ENCODE measurements around the gene UBAP2.

The UBAP2 gene, protein sequence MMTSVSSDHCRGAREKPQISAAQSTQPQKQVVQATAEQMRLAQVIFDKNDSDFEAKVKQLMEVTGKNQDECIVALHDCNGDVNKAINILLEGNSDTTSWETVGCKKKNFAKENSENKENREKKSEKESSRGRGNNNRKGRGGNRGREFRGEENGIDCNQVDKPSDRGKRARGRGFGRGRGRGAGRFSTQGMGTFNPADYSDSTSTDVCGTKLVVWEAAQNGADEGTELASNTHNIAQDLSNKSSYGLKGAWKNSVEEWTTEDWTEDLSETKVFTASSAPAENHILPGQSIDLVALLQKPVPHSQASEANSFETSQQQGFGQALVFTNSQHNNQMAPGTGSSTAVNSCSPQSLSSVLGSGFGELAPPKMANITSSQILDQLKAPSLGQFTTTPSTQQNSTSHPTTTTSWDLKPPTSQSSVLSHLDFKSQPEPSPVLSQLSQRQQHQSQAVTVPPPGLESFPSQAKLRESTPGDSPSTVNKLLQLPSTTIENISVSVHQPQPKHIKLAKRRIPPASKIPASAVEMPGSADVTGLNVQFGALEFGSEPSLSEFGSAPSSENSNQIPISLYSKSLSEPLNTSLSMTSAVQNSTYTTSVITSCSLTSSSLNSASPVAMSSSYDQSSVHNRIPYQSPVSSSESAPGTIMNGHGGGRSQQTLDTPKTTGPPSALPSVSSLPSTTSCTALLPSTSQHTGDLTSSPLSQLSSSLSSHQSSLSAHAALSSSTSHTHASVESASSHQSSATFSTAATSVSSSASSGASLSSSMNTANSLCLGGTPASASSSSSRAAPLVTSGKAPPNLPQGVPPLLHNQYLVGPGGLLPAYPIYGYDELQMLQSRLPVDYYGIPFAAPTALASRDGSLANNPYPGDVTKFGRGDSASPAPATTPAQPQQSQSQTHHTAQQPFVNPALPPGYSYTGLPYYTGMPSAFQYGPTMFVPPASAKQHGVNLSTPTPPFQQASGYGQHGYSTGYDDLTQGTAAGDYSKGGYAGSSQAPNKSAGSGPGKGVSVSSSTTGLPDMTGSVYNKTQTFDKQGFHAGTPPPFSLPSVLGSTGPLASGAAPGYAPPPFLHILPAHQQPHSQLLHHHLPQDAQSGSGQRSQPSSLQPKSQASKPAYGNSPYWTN

GRCh38 chr9:34048727-34049629 lies at the start of gene UBAP2:
UBAP2 (minus strand) TSS chr9:34048887; CDS start chr9:34017148, 31,739 bp downstream.
- peak; percentile 82 to 84 for DNase-seq

DNA sequence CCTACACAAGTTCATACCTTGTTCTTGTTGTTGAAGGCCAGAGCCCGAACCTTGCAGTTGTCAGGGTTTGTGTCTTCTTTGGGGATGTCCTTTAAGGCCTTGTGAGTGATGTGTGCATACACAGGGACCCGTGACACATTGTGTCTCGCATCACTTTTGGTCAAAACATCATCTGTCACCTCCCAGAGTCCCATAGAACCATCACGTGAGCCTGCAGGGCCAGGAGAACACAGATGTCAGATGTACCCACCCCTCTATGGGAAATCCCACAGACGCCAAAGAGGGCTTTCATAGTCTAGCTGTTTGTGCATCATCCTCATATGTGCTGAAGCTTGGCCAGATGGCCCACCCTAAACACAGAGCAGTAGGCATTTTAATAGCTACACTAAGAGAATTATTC lies 49.6 kb upstream of the UBAP2 start:
- no peak for DNase-seq

- DNase-seq: no peak
These were observed 49.2 kb upstream of the UBAP2 start for GRCh38 chr9:34097865-34098264.

DNA sequence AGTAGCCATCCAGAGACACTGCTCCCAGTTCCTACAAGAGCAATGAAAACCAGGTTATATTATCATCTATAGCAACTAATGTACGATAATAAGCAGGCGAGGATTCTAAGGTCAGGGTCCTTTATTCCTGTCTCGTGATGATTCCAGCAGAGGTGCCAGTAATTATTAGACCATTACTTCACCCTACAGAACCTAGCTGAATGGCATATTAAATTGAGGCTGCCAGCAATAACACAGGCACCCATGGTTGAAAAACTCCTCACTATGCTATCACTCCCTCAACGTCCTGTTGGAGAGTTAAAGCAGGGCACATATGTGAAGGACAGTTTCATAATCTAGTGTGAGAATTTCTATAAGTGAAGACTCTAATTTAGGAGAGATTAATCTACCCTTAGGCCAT lies 48.1 kb upstream of the UBAP2 start:
- DNase-seq: no peak

DNA sequence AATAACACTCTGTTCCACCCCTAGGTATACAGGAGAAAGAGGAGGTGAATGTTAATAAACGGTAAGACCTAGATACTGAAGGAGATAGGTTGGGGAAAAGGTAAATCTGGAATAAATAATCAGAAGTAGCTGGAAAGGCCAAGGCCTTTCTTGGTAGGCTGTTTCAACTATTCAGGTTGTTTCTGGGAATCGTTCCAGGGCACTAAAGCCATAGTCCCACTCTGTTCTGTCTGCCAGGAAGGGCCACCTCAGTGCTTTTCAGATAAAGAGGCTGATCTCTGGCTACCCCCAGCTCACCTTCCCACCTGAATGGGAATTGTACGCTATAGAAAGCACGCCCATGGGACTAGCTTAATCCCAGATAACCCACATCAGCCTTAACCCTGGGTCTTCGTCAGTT lies 44.9 kb upstream of the UBAP2 start:
- DNase-seq: no peak

DNA sequence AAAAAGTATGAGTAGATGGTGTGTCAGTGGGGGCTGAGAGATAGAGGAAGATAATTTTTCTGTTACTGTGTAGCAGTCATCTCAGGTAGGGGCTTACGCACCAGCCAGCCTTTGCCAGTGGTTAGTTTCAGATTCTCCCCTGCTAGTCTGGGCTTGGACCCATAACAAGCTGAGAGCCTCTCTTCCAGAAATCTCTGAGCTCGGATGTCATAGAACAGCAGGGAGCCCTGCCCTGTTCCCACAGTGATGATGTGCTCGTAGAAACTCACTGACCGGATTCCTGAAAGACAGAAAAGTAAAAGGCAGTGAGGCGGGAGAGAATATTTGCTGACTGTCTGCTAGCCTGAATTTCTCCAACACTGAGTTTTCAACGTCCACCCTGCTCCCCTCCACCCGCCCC lies 40.6 kb upstream of the UBAP2 start:
- DNase-seq: no peak

- no peak for DNase-seq
These were observed 38.7 kb upstream of the UBAP2 start for GRCh38 chr9:34087370-34087769.

DNA sequence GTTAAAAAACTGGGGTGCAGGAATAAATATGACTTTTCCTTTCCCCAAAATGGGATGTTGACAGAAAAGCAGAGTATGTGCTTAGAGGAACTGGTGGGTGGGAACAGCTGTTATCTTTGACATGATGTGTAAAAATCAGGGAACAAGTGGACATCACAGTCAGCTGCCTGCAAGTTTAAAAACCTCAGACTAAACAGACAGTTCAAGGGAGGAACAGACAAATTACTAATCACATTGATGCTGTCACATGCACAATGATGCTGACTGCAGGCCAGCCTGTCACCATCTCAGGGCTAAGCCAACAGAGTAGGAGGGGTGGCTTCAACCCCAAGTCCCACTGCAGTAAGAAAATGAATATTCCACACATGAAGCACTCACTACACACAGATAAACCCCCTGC lies 38.2 kb upstream of the UBAP2 start:
- no peak for DNase-seq

DNA sequence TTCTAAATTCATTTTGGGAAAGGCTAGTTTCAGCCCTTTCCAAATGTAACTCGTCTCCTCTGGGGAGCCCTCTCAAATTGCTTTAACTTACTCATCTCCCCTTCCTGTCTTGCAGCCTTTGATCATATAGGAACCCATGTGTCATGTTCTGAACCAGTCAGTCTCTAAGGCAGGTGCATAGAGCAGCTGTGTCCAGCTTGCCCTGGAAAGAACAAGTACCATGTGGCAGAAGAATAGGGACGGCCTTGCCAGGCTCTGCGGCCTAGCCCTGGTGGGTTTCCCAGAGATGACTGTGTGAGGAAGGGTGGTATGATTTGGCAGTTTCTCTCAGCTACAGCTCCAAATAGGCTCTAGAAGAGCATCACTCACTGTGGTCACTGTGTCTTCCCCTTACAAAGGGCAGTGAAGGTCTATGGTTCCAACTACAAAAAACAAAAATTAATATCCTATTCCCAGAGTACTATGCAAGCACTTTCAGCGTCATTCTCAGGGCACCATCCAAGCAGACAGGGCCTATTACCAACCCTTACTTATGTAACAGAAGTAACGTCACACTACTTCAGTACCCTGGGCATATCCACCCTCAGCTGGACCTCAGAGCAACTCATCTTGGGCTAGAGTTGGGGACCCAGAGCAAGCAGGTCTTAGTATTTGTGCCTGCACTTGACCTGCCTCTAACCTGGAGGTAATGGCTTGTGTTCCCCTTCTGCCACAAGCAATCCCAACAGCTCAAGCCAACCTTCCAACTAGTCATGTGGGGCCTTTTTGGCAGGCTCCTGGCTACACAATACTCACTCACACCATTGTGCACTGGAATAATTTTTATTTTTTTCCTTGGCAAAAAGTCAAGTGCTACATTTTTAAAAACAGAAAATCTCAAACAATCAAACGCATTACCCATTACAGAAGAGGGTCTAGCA lies 37.2 kb upstream of the UBAP2 start:
- no peak for DNase-seq

DNA sequence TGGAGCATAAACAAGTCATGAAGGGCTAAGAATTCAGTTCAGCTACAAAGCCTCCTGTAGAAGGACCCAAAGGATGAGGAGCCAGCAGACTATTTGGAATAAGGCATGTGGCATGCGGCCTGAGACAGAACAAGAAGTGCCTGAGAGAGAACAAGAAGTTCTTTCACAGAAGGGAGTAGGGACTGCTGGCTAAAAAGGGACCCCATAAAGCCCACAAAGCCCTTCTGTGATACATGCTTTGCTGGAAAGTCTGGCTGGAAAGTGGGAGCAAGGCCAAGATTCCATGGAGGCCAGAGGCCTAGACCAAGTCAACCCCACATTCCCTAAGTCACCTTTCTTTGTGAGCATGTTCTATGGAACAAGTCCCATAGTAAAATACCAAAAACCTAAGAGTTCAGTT lies 35.9 kb upstream of the UBAP2 start:
- DNase-seq: no peak

GRCh38 chr9:34079181-34079580 lies 30.5 kb upstream of the UBAP2 start:
- no peak for DNase-seq

DNA sequence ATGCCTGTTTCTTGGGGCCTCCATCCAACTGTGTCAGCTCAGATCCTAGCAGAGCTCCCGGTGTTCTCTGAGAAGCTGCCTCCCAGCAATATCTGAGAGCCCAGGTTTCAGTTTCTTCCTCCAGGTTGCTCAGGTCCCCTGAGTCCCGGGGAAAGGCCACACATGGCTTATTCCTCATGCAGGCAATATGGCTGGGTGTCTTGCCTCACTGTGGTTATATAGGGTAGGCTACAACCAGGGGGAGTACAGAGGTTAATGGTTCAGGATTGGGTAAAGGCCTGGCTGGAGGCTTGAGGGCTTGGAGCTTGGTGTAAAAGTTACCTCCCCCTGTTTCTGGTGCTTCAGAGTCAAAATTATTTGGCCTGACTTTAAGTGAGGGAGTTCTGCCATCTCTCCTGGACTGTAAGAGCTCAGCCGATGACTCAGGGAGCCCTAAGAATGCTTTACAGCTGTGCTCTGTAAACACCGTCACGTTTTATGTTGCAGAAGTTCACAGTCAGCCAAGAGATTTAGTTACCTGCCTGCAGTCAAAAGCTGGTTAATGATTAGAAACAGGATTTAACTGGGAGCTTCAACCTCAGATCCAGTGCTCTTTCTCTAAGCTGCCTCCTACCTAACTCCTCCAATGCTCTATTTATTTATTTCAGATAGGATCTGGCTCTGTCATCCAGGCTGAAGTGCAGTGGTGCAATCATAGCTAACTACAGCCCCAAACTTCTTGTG lies 24.3 kb upstream of the UBAP2 start:
- DNase-seq: no peak

DNA sequence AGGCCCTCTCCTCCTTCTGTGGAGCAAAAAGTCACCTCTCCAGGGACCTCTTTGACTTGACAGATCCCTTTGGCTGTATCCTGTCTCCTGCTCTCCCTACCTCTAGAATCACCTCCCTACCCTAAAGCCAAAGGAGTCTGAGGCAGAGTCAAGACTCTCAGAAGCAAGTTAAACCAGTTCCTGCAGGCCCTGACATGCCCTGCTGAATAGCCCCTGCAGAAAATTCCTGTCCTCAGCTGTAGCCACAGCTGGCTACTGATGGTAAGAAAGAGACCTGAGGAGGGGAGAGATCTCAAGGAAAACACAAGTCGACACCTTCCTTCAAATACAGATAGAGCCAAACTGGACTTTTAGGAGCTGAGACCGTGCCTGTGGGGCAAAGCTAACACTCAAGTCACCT lies 23.7 kb upstream of the UBAP2 start:
- DNase-seq: no peak

DNA sequence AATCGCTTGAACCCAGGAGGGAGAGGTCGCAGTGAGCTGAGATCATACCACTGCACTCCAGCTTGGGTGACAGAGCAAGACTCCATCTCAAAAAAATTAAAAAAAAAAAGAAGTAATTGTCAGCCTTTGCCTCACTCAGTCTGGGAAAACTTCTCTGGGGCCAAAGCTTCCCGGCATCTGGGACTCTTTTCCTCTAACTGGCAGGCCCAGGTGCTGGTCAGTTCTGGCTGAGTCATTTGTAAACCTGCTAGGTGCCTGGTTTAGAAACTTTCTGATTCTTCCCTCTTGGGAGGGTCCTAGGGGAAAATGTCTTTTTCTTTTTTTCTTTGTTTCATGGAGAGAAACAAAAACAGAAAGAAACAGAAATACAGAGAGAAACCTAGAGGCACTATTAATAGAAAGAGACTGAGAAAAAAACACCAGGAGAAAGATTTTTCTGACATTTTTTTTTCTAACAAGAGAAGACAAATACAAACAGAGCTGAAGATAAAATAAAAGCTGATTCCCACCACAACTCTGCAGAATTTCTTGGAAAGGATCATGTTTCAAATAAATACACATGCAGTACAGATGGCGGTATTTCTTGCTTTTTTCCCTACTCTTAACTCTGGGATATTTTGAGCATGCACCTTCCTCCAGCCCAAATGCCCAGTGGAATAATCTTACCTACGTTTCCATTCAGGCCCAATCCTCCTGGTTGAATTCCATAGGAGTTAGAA lies 22.1 kb upstream of the UBAP2 start:
- no peak for DNase-seq

DNA sequence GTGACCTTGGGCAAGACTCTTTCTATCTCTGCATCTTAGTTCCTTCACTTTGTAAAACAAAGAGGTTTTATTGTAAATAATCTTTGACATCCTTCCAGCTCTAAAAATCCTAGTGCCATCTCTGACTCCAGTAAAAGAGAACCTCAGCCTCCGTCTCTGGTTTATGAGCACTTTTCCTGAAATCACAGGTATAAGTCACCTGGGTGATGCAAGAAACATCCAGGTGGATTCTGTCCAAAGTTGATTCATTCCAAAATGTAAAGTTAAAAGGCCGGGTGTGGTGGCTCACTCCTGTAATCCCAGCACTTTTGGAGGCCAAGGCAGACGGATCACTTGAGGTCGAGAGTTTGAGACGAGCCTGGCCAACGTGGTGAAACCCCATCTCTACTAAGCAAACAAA lies 21.1 kb upstream of the UBAP2 start:
- no peak for DNase-seq

DNA sequence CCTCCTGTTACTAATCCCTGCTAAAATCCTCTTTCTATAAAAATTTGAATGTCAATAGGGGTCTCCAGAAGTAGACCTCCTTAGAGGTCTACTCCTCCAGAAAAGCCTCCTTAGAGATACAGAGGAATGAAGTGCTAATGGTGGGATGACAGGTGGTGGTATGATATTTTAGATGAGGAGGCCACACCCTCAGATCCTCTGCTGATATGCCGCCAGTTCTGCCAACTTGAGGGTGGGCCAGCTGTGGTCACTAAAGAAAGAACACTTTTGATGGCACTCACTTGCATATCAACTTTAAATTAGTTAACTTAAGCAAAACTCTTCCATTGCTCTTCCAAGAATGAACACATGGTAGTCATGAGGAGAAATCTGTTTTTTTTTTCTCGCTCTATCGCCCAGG lies 16.9 kb upstream of the UBAP2 start:
- no peak for DNase-seq

- DNase-seq: no peak
These were observed 11.3 kb upstream of the UBAP2 start for GRCh38 chr9:34059954-34060353.

DNA sequence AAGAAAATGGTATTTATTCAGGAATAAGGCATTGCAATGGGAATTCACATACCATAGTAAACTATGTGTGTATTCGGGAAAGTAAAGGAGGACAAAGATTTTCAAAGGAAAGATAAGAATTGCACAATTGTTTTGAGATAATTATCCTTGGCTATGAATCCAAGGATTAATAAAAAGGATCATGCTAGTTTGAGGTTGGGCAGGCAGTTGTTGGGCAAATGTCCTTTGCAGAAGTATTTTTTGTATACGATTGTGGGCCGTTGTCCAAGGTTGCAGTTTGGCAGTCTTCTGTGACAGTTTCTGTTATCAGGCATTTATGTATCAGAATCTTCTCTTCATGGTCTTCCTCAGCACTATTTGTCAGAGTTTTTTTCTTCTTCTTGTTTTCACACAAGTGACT lies 10.6 kb upstream of the UBAP2 start:
- no peak for DNase-seq

DNA sequence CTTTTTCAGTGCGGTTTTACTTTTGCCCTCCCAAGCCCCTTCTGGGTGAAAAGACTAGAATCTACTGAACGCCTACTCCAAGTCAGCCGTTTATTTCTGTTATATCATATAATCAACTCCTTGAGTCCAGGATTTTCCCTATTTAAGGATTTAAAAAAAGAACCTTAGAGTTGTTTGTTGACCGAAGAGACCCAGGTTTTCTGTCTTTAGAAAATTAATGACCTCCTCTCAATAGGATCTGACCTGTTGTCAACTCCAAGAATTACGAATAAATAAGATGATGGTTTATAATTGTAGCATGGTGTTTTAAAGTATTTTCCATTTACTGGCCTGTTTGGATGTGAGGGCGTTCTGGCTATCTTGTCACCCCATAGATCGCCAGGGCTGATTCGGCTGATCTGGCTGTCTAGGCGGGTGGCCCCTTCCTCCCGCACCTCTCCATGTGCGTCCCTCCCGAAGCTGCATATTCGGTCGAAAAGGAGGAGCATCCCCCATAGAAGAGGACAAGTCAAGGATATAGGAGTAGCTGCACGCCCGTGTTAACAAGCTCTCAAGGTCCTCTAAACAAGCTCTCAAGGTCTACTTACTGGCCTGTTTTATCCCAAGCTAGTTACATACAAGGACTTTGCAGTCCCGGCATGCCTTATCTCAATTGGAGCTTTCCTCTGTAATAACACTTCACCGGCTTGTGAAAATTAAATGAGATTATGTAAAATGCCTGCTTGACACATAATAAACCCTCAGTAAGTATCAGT lies 1.1 kb upstream of the UBAP2 start:
- no peak for DNase-seq
